Measurements from ENCODE around the gene CDH16. TPM values are rescaled to one million over a fixed set of nuclear protein-coding genes. Genes with fewer than 3 reads are reported as not detected.
A peak's percentile ranks its signal among the peaks of the same experiment; 100 is the strongest.
"Not testable (repeated sequence)": the region's sequence is repeated elsewhere in the genome, so short reads cannot be mapped to it uniquely, and the experiment has no call there.

Gene CDH16
- total RNA-seq, 1 donor from 2014 or later, result not detected

GRCh38 chr16:66898207-66898606 is 20.5 kb downstream of the CDH16 start:
- DNase-seq (ENCODE audit: low read depth in 2 of 2), result no peak

- DNase-seq (ENCODE audit: low read depth in 2 of 2), result not testable (repeated sequence)
Measured at GRCh38 chr16:66896682-66897081, 22.0 kb downstream of the CDH16 start.

GRCh38 chr16:66895999-66896398 is 22.7 kb downstream of the CDH16 start:
- no peak for DNase-seq (ENCODE audit: low read depth in 2 of 2)

GRCh38 chr16:66895689-66895979 is 23.1 kb downstream of the CDH16 start:
- no peak for DNase-seq (ENCODE audit: low read depth in 2 of 2)

DNA sequence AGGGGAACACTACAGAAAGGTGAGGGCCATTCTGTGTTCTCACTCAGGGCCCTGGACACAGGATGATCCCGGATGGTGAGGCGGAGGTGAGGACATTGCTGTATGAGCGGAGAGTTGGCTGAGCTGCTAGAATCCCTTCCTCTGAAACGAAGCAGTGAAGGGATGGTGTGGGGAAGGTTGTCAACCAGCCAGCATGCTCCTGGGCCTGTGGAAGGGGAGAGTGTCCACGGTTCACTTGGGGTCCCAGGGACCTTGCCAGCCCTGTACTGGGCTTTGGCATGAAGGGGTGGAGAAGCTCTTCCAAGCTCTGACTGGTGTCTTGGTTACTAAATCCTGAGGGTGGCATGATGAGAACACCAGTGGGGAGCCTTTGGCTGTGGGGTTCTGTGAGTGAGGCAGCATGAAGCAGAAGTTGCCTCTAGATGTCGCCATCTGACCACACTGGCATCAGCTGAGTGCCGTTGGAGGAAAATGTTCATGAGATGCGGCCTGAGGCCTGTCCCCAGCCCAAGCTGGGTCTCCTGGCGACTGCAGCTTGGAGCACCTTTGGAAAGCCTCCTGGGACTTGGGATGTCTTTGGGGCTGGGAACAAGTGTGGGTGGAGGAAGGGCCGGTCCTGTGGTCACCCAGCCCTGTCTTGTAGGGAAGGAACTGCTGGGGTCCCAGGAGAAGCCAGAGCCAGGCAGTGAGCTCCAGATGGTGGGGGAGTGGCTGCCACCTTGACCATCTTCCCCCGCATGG is 23.6 kb downstream of the CDH16 start:
- DNase-seq (ENCODE audit: low read depth in 2 of 2), result peak; percentile 79 to 85

- no peak for DNase-seq (ENCODE audit: low read depth in 2 of 2)
Measured at GRCh38 chr16:66894055-66894454, 24.6 kb downstream of the CDH16 start.

DNA sequence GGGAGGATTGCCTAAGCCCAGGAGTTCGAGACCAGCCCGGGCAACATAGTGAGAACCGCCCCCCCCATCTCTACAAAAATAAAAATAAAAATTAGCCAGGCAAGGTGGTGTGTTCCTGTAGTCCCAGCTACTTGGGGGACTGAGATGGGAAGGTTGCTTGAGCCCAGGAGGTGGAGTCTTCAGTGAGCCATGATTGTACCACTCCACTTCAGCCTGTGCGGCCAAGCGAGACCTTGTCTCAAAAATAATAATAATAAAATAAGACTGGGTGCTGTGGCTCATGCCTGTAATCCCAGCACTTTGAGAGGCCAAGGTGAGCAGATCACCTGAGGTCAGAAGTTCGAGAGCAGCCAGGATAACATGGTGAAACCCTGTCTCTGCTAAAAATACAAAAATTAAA is 26.9 kb downstream of the CDH16 start:
- DNase-seq (ENCODE audit: low read depth in 2 of 2), result no peak

GRCh38 chr16:66891360-66891759 is 27.3 kb downstream of the CDH16 start:
- no peak for DNase-seq (ENCODE audit: low read depth in 2 of 2)

DNA sequence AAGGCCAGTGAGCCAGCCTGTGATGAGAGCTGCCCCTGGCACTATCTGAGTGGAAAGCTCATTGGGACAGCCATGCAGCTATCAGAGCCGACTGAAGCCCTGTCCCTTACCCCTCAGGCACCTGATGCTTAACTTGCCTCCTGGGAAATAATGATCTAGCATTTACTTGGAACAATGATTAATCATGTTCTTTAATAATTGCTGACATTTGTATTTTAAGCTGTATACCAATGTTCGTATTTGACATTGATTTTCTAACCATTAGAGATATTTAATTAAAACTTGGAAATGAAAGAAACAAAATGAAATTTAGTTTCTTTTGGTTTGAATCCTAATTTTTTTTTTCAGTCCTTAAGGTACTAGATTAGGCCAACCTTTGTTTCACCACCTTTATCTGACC is 27.9 kb downstream of the CDH16 start:
- no peak for DNase-seq (ENCODE audit: low read depth in 2 of 2)

DNA sequence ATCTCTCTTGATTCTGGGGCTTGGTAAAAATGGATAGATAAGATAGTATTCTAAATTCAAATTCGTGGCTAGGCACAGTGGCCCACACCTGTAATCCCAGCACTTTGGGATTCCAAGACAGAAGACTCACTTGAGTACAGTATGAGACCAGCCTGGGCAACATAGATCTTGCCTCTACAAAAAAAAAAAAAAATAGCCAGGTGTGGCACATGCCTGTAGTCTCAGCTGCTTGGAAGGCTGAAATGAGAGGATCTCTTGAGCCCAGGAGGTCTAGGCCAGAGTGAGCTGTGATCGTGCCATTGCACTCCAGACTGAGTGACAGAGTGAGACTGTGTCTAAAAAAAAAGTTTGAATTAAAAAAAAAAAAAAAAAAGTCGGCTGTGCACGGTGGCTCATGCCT is 29.1 kb downstream of the CDH16 start:
- DNase-seq (ENCODE audit: low read depth in 2 of 2), result no peak

DNA sequence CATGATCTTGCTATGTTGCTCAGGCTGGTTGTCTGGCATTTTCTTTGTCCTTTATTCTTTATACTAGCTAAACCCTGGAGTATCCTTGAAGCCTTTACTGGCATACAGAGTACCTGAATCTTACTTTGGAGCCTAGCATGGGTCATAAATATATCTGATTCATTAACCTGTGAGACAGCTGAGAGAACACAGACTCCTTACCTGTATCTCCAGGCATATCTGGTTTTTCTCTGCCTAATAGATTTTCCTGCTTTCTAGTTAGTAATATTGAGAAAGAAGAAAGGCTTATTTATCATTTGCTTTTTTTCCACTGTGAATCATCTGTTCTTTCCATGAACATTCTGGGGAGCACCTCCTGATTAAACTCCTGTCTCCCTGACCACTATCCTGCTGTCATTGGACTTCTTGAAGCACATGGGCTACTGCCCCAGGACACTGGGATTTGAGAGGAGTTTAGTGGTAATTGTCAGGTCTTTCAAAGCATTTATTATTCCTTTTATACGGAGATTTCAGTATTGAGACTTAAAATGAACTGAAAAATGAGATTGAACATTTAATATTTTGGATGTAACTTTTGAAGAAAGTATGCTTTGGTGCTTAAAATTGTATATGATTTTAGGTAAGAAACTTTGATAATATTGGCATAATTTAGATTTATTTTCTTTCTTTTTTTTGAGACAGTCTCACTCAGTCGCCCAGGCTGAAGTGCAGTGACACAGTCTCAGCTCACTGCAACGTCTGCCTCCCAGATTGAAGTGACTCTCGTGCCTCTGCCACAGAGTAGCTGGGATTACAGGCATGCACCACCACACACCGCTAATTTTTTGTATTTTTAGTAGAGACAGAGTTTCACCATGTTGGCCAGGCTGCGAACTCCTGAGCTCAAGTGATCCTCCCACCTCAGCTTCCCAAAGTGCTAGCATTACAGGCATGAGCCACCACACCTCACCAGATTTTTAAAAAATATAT is 29.8 kb downstream of the CDH16 start:
- DNase-seq (ENCODE audit: low read depth in 2 of 2), result no peak

DNA sequence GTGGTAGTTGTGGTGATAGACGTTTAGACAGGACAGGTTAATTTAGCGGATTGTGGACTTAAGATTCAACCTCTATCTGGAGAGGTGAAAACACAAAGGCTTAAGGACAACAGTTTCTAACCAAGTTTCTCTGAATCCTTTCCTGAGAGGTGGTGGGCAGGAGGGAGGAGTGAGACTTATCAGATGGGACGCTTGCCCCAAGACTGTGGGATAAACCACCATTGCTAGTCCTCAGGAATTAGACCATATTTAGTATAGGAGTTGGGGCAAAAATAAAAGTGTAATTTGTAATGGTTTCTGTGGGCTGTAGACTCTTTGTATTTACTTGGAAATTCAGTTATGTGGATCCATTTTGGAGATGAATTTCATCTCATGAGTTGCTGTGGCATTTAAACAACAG is 31.8 kb downstream of the CDH16 start:
- no peak for DNase-seq (ENCODE audit: low read depth in 2 of 2)

DNA sequence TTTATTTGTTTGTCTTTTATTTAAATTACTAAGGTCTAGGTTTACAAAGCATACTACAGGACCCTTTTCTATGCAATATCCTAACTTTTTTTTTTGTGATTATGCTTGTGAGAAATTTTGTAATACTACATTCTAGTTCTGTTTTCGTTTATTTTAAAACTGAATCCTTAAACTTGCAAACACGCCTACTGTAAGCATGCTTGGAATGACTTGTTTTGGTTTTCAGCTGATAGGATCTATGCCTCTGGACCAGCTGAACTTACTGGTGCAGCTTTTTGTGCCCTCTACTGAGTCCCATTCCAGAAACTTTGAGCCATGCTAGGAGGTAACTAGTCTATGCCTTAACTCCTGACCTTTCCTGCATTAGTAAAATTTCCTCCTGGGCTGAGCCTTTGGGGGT is 32.4 kb downstream of the CDH16 start:
- no peak for DNase-seq (ENCODE audit: low read depth in 2 of 2)

DNA sequence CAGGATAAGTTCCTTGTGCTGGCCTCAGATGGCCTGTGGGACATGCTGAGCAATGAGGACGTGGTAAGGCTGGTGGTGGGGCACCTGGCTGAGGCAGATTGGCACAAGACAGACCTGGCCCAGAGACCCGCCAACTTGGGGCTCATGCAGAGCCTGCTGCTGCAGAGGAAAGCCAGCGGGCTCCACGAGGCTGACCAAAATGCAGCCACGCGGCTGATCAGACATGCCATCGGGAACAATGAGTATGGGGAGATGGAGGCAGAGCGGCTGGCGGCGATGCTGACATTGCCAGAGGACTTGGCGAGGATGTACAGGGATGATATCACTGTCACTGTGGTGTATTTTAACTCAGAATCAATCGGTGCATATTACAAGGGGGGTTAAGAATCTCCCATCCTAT is 33.2 kb downstream of the CDH16 start:
- DNase-seq (ENCODE audit: low read depth in 2 of 2), result no peak

GRCh38 chr16:66882702-66883101 is 36.0 kb downstream of the CDH16 start:
- no peak for DNase-seq (ENCODE audit: low read depth in 2 of 2)

- DNase-seq (ENCODE audit: low read depth in 2 of 2), result no peak
Measured at GRCh38 chr16:66881964-66882508, 36.6 kb downstream of the CDH16 start.

- DNase-seq (ENCODE audit: low read depth in 2 of 2), result no peak
Measured at GRCh38 chr16:66881560-66881959, 37.1 kb downstream of the CDH16 start.

DNA sequence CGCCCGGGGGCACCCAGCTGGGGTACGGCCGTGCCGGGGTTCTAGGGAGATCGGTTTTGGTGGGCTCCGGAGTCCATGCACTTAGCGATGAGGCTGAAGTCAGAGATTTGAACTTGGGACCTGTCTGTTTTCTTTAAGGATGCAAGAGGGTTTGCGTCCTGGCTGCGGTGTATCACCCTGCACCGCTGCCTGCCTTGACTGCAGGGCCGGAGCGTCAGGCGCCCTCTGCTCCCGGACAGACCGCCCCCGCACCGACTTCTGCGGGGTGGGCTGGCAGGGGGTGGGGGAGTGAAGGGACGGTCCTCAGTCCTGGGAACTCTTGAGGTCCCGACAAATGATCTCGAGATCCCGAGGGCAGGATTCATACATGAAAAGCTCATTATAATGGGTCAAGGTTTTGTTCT is 37.7 kb downstream of the CDH16 start:
- DNase-seq (ENCODE audit: low read depth in 2 of 2), result peak in 1 of 2 donors; percentile 23

DNA sequence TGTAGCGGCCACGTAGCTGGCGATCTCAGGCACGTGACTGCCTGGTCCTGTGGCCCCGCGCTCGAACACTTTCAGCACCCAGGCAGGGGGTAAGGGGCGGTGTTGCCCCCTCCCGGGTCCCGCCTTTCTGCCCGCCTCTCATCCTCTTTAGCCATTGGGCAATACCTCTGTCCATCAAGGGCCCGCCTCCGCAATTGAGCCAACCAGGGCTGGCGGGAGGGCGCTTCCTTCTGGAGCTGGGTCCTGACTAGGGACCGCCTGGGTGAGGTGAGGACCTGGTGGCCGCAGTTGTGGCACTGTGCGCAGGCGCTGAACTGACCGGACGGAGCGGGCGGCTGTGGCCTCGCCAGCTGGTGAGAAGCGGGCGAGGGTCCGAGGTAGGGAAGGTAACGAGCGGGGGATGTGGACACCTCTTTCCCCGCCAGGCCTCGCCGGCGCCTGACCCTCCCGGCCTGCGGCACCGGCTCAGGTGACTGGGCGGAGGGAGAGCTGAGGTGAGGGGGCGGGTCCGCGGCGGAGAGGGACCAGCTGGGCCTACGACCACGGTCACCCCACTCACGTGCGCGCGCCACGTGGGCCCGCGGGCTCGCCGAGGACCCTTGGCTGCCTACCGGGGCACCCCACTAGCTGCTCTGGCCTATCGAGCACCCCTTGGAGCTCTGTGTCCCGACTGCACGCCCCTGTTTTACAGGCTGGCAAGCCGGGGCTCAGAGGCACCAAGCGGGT is 38.2 kb downstream of the CDH16 start, which contains the start of gene PDP2:
Gene PDP2, plus strand, starts transcription at position 228 of the 726 bp plus-strand sequence. CDS start 3,770 bp downstream, outside the sequence.
- peak; percentile 93 to 97 for DNase-seq (ENCODE audit: low read depth in 2 of 2)

DNA sequence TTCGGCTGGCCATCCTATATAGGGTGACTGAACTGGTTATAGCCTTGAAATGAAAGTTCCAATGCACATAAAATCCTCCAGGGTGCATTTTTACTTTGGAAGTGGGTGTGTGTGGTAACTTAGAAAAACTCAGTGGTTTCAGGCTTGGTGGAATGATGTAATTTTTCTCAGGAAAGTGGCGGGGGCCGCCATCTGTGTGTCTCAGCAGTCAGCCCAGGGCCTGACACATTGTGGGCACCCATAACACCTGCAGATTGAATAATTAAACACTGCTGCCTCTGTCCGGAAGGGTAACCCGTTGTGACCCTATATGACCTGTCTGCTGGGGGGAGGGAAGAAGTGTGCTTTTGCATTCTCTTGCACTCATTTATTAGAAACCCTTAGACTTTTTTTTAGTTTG is 40.6 kb downstream of the CDH16 start:
- no peak for DNase-seq (ENCODE audit: low read depth in 2 of 2)

- DNase-seq (ENCODE audit: low read depth in 2 of 2), result no peak
Measured at GRCh38 chr16:66874079-66874775, 44.5 kb downstream of the CDH16 start.
